GM21515 (cell line): ENCODE data around the gene MYO9B.

Experiments used
- ATAC-seq: cut with Tn5 transposase; IDR thresholded peaks from one replicate; pipeline ENCODE4 v1.9.1; 2021; ENCODE audit not compliant: unreplicated experiment

MYO9B gene

DNA sequence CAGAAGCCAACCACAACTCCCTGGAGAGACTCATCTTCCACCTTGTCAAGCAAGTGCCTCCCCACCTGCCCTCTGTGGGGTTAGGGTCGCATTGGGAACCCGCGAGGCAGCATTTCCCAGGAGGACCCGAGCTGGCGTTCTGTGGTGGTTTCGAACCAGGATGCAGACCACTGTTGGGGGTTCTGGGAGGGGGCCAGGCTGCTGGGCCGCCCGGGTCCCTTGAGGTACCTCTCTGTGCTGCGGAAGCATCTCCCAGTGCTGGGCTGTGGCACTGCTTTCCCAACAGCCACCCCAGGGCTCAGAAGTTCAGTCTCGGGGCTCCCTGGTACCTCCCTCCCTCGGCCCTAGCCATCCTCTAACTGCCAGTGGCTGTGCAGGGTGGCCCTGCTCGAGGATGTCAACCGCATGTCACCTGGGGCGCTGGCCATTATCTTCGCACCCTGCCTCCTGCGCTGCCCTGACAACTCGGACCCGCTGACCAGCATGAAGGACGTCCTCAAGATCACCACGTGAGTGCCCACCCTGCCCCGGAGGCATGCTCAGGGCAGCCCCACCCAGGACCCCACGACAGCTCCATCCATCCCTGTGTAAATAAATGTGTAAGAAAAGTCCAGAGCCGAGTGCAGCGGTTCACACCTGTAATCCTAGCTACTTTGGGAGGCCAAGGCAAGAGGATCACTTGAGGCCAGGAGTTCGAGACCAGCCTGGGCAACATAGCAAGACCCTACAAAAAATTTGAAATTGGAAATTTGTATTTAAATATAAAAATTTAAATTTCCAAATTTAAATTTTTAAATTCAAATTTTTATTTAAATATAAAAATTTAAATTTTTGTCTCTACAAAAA is 131.4 kb downstream of the MYO9B start:
- no peak for ATAC-seq

DNA sequence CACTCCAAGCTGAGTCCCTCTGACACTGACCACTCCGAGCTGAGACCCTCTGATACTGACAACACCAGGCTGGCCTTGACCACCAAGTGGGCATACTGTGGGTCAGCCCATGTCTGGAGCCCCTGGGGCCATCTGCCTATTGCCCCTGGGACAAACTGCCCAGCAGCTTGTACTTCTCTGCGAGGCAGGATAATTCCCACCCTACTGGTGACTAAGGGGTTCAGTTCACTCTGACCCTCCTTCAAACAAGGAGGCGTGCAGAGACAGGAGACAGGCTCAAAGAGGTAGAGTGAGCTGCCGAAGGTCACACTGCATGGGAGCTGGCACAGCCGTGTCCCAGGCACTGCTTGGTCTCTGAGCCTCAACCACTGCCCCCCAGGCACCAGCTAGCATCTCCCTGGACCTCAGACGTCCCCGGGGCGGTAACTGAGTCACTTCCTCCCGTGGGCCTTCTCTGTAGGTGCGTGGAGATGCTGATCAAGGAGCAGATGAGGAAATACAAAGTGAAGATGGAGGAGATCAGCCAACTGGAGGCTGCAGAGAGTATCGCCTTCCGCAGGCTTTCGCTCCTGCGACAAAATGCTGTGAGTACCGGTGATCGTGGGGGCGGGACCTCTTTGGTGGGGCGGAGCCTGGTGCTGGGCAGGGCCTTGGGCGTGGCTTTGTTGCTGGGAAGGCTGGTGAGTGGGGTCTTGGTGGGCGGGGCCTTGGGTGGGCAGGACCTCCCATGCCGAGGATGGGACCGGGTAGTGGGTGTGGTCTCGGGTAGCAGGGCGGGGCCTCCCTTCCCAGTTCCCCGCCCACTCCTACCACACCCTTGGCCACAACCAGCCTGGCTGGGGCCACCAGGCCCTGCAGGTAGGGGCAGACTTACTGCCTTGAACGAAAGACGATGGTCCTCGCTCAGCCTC is 133.8 kb downstream of the MYO9B start:
- no peak for ATAC-seq

DNA sequence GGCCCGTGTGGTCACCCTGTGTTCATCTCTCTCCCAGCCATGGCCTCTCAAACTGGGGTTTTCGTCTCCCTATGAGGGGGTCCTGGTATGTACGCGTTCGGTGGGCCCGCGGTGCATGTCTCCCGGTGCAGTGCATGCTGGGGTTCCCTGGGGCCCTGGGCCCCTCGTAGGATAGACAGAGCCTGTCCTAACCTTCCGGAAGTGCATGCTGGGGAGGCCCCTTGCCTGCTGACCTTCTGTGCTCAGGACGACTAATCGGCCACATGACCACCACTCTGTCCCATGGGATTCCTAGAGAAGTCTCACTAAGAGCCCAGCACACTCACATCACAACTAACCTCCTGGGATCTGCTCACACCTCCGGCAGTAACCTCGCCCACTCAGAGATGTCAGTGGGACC is 134.7 kb downstream of the MYO9B start:
- no peak for ATAC-seq

DNA sequence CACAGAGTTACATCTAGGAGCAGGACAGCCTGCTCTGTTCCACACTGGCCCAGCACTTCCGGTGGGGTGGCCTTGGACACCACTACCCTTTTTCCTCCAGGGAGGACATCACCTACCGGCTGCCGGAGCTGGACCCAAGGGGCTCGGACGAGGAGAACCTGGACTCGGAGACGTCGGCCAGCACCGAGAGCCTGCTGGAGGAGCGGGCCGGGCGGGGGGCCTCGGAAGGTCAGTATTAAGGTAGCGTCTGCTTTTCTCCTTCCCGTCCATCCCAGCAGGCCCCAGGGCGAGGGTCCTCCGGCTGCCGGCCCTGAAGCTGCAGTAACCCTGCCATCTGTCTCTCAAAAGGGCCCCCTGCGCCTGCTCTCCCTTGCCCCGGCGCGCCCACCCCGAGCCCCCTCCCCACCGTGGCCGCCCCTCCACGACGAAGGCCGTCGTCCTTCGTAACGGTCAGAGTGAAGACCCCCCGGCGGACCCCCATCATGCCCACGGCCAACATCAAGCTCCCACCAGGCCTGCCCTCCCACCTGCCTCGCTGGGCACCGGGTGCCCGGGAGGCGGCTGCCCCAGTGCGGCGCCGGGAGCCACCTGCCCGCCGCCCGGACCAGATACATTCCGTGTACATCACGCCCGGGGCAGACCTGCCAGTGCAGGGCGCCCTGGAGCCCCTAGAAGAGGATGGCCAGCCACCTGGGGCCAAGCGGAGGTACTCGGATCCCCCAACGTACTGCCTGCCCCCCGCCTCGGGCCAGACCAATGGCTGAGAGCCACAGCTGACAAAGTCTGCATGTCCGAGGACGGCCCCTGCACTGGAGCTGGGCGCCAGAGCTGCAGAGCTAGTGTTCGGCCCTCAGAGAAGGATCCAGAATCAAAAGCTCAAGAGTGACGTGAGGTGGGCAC is 136.2 kb downstream of the MYO9B start:
- no peak for ATAC-seq

DNA sequence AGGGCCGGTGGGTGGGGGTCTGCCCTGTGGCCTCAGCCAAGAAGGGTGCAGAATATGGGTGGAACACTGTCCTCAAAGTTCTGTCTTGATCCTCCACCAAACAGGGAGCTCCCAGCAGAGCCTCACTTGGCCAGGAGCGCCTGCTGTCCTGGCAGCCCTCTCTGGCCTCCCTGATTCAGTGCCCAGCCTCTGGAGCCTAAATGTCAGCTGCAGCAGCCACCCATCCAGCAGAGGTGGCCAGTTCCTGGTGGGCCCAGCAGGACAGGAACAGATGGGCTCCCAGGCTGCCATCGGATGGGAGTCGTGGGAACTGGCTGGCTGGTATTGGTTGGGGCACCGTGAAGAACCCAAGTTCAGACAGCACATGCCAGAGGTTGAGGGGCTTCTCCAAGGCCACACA is 137.8 kb downstream of the MYO9B start:
- no peak for ATAC-seq

DNA sequence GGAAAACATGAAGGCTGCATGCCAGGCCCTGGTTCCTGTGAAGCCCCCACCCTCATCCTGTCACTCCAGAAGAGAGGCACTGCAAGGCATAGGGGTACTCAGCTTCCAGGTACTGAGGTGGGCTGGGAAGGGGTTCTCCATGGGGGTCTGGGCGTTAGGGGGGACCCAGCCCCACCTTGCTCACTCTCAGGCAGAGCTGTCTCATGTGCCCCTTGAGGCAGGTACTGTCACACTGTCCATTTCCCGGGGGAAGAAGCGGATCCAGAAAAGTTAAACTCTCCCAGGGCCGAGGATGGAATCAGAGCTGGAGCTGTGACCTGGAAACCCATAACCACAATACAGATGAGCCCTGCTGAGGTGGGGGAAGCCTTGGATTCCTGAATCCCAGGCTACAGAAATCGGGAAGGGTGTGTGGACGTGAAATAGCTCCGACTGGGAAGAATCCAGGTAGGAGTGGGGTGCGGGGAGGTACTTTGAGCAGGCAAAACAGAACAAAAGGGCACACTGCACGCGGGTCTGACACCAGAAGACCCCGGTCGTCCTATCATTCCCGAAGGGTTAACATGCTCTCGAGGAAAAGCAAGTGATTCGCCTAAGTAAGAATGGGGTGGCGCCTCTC is 139.0 kb downstream of the MYO9B start:
- no peak for ATAC-seq

DNA sequence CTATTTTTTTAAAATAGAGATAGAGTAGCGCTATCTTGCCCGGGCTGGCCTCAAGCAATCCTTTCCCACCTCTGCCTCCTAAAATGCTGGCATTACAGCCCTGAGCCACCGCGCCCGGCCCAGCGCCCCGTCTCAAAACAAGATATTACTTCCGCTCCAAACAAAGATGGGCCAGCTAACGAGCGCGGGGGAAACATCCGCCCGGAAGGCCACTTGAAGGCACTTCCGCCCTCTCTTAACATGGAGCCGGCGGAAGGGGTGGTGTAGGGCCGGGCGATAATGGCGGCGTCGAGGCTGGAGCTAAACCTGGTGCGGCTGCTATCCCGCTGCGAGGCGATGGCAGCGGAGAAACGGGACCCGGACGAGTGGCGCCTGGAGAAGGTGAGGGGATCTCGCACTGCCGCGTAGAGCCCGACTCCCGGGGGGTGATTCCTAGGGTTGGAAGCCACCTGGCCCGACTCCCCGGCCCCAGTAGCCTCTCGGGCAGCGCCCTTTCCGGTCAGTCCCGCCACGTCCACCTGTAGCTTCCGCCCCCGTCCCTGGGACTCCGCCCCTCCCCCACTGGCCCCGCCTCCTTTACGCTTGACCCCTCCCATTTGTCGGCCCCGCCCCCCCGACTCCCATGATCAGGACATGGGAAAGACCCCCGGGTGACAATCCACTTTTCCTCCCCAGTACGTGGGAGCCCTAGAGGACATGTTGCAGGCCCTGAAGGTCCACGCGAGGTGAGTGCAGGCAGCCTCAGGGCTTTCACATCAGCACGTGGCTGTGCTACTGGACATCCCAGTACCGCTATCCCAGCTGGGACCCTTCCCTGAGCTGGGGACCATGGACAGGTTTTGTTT is 139.8 kb downstream of the MYO9B start, which contains the start of gene USE1:
TSS of gene USE1 (plus strand) at position 231 of the 845 bp plus-strand sequence. CDS start at position 280, 49 bp downstream.
- ATAC-seq = peak; percentile 59

DNA sequence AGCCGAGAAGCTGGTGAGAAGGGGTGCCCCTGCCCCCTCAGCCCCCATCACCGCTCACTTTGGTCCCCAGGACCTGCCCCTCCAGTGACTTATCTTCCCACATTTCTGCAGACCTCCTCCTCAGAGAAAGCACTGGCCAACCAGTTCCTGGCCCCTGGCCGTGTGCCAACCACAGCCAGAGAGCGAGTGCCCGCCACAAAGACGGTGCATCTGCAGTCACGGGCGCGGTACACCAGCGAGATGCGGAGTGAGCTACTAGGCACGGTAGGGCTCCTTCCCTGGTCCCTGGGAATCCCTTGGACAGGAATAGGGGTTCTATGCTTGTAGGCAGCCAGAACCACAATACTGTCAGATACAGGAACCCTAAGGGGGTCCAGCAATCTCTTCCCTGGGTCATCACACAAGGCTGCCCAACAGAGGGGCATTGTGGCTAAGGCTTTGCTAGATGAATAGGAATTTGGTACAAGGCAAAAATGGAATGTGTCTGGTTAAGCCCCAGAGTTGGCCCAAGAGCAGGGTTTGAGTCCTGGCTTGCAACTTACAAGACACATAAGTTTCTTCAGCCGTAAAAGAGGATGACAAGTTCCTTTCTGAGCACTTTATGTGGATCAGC is 140.6 kb downstream of the MYO9B start:
- ATAC-seq = no peak

DNA sequence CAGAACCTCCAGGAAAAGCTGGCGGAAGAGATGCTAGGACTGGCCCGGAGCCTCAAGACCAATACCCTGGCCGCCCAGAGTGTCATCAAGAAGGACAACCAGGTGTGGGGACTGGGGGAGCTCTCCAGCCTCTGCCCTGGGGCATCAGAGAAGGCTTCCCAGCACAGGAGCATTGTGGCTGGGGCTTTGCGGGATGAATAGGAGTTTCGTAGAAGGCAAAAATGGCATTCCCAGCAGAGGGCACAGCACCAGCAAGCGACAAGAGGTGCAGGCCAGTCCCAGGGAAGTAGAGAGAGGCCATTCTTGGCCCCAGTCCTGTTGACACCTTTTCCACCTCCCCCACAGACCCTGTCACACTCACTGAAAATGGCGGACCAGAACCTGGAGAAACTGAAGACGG is 143.7 kb downstream of the MYO9B start:
- no peak for ATAC-seq

DNA sequence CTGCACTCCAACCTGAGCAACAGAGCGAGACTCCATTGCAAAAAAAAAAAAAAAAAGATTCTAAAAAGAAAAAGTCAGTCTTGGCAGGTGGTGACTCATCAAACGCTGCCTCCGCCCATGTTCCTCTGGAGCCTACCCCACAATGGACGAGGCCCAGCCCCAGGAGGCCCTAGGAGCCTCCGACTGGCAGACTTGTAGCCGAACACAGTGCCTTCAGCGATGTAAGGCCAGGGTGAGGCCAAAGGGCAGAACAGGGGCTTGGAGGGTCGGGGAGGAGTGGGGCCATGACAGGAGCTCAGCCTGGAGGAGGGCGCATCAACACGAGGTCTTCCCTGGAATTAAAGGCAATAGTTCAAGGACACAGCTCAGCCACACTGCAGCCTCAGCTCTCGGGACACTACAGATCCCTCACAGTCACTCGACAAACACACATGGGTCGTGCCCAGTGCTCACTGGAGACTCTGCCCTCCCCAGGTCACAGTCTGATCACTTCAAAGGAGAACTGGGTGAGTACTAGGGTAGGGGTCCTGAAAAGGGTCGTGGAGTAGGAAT is 144.7 kb downstream of the MYO9B start:
- ATAC-seq = no peak

DNA sequence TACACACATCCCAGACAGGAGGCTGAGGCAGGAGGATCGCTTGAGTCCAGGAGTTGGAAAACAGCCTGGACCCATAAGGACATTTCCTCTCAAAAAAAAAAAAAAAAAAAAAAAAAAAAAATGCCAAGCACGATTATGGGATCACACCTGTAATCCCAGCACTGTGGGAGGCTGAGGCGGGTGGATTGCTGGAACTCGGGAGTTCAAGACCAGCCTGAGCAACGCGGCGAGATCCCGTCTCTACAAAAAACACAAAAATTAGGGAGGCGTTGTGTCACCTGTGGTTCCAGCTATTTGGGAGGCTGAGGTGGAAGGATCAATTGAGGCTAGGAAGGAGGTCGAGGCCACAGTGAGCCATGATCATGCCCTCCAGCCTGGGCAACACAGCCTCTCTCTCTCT is 149.5 kb downstream of the MYO9B start:
- no peak for ATAC-seq

DNA sequence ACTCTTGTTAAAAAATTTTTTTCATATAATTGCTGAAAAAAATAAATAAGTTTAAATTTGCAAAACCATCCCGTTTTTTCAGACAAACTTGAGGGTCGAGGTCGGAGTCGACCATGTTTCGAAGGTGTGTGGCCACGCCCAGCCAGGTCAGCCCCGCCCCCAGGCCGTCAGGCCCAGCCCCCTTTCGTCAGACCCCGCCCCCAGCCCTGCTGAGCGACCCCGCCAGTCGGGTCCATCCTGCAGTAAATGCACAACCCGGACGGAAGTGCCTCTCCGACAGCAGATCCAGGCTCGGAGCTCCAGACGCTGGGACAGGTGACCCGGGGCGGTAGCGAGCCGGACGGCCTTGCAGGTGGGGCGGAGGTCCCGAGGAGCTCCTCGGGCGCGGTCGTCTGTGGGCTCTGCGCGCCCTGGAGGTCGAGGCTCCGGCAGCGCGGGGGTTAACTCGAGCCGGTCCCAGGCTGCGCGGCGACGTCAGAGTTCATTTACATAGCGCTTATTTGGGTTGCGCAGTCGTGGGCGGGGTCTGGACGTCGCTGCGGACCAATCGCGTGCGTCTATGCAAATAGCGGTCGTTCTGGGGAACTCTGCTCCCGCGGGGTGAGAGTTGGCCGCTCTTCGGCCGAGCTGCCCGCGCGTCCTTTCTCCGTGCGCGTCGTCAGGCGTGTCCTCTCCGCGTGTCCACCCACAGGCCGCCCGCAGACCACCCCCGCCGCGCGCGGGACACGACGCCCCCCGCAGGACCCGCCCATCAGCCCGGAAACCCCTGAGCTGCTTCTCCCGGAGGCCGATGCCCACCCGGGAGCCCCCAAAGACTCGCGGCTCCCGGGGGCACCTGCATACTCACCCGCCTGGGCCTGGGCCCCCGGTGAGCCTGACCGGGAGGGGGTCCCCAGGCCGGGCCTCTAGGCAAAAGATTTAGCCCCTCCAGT is 150.7 kb downstream of the MYO9B start, which contains the start of gene OCEL1:
TSS of gene OCEL1 (plus strand) at position 225 of the 932 bp plus-strand sequence. CDS start at position 247, 22 bp downstream.
- peak; percentile 87 for ATAC-seq

DNA sequence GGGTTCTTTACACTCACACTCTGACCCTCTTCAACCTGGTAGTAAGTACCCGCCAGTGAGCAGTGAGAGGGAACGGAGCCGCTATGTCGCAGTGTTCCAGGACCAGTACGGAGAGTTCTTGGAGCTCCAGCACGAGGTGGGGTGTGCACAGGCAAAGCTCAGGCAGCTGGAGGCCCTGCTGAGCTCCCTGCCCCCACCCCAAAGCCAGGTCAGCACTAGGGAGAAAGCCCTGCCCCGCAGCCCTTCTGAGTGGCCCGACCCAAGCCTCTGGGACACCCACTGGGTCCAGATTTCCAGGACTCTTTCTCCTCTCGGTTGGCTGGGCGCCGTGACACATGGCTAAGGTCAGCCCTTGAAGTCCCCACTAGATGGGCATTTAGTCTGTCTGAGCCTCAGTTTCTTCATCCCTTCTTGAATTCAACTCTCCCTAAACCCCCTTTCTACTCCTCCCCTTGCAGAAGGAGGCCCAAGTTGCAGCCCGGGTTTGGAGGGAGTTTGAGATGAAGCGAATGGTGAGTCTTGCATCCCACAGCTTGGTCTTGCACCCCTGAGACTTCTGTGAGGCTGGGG is 152.3 kb downstream of the MYO9B start:
- no peak for ATAC-seq

DNA sequence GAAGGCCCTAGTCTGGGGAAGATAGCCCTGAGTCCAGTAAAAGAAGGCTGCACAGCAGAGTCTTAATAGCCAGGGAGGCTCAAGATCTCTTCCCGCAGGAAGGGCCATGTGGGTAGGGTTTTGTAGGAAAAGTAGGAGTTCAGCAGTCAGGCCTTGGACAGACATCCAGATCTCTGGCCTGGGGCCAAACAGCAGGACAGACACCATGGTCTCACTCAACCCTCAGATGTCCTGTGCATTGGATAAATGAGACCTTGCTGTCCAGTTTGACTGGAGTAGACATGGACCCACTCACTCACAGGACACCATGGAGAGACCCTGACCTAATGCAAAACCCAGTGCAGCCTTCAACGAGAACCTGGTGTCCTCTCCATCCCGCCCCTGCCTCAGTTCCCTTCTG is 154.3 kb downstream of the MYO9B start:
- ATAC-seq = no peak

DNA sequence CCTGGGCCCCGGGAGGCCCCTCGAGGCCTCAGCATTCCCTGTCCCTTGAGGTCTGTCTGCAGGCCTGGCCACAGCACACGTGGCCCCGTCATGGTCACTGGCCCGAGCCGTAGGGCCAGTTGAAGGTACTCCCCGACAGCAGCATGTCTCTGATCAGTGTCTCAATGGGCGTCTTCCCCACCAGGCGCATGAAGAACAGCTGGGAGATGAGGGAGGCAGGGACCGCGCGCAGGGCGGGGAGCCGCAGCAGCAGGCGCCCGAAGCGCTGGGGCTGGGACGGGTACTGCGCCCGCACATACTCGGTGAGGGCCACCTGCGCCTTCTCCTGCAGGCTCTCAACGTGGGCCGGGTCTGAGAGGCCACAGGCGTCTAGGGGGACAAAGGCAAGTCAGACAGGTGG is 156.7 kb downstream of the MYO9B start:
- no peak for ATAC-seq

DNA sequence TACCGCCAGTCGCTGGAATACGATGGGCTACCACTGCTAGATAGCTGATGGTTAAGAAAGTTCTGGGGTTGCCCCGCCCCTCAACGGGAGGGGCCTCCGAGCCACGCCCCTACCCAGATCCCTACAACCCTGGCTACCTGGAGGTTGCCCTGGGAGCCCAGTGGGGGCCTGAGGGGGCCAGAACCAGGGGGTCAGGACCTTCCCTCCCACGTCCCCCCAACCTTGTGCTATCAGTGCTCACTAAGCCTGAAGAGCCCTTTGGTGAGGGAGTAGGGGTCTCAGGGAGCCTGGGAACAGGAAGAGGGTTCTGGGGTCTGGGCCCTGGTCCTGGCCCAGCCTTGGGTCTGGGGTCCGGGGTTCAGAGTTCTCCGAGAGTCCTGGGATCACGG is 159.3 kb downstream of the MYO9B start:
- peak; percentile 48 for ATAC-seq

DNA sequence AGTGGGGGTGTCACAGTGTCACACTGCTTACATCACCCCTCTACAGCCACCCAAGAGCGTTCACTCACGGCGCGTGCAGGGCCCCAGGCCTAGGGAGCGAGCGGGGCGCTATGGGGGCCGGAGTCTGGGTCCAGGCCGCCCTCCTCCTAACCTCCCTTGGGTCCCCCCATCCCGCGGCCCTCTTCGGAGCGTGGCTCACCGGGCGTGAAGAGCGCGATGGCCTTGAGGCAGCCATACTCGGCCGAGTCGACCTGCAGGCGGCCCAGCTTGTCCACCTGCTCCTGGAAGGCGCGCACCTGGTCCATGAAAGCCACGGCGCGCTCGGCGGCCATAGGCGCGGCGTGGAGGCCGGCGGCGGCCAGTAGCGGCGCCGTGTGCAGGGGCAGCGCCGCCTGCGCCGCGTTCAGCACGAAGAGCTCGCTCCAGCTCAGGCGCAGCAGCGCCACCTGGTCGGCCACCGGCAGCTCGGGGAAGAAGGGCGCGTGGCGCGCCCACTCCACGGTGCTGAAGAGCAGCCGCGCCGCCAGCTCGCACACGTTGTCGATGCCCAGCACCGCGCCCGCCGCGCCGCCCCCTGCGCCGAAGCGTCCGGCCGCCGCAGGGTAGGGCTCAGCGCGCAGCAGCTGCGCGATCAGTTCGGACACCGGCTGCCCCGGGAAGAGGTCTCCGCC is 159.9 kb downstream of the MYO9B start:
- ATAC-seq = no peak
